Measurements from ENCODE around the gene EPS15. TPM values are rescaled to one million over a fixed set of nuclear protein-coding genes. Genes with fewer than 3 reads are reported as not detected.

EPS15 gene
- total and polyA plus RNA-seq, 9 of the 15 experiments (the other 6 are each of a cell fraction or from before 2014, with no cell fraction given), result 23.1 to 69.0 (median 41.7) TPM

- no peak for TF ChIP-seq NR0B1 (IDR thresholded peaks at IDR 0.05; ENCODE audit: partially characterized antibody)
- no peak for TF ChIP-seq ID3 (CRISPR knock-in tag; IDR thresholded peaks at IDR 0.05)
- TF ChIP-seq ID3 (tag; IDR thresholded peaks at IDR 0.05), result no peak; the same call in 1 of the 2 replicates
- no peak for TF ChIP-seq ZFP30 (CRISPR knock-in tag; IDR thresholded peaks at IDR 0.05; ENCODE audit: borderline replicate concordance)
- TF ChIP-seq COPS2 (conservative IDR thresholded peaks at IDR 0.05), result no peak
- TF ChIP-seq CLOCK (CRISPR knock-in tag; IDR thresholded peaks at IDR 0.05; ENCODE audit: borderline replicate concordance), result no peak
- TF ChIP-seq E4F1 (CRISPR knock-in tag; IDR thresholded peaks at IDR 0.05; ENCODE audit: borderline replicate concordance), result no peak
- TF ChIP-seq STAG1 (CRISPR knock-in tag; IDR thresholded peaks at IDR 0.05; ENCODE audit: borderline replicate concordance), result no peak
- no peak for TF ChIP-seq CBX8 (IDR thresholded peaks at IDR 0.05; ENCODE audit: borderline replicate concordance, extremely low read depth, low read depth, low read length, poor library complexity, severe bottlenecking)
- no peak for TF ChIP-seq TEAD4 (IDR thresholded peaks at IDR 0.05; ENCODE audit: low read length)
- TF ChIP-seq TEAD4 (CRISPR knock-in tag; IDR thresholded peaks at IDR 0.05; ENCODE audit: borderline replicate concordance), result 0 out of 2 replicates have a peak, but pooled peaks have one; percentile 7
- TF ChIP-seq ZBTB7A (IDR thresholded peaks at IDR 0.05; ENCODE audit: borderline replicate concordance, control insufficient read depth, low read depth, low read length), result peak; percentile 82; the same call in 1 of the 2 replicates
- no peak for TF ChIP-seq HINFP (tag; conservative IDR thresholded peaks at IDR 0.05; ENCODE audit: low read depth)
- no peak for TF ChIP-seq JUND (IDR thresholded peaks at IDR 0.05; ENCODE audit: borderline replicate concordance, low read depth, low read length)
- no peak for TF ChIP-seq JUND (tag; IDR thresholded peaks at IDR 0.05; ENCODE audit: borderline replicate concordance, low read depth, low read length)
- no peak for TF ChIP-seq ARID3B (CRISPR knock-in tag; IDR thresholded peaks at IDR 0.05; ENCODE audit: borderline replicate concordance)
Observed at GRCh38 chr1:51518586-51519047, 449 bp downstream of the EPS15 start (continued).

Measured in K562 (cell line).